GM18909 (cell line): ENCODE data around the gene TFDP2.
"Not testable (repeated sequence)": the region's sequence is repeated elsewhere in the genome, so short reads cannot be mapped to it uniquely, and the experiment has no call there.

ENCODE experiments used
- ATAC-seq: cut with Tn5 transposase; IDR thresholded peaks from one replicate; pipeline ENCODE4 v1.9.1; 2021; ENCODE audit warnings: mild to moderate bottlenecking; ENCODE audit not compliant: unreplicated experiment, poor library complexity

The TFDP2 gene

GRCh38 chr3:142129516-142130171 is 19.7 kb downstream of the TFDP2 start:
- ATAC-seq = no peak

GRCh38 chr3:142127941-142128658 is 21.2 kb downstream of the TFDP2 start:
- ATAC-seq = no peak

DNA sequence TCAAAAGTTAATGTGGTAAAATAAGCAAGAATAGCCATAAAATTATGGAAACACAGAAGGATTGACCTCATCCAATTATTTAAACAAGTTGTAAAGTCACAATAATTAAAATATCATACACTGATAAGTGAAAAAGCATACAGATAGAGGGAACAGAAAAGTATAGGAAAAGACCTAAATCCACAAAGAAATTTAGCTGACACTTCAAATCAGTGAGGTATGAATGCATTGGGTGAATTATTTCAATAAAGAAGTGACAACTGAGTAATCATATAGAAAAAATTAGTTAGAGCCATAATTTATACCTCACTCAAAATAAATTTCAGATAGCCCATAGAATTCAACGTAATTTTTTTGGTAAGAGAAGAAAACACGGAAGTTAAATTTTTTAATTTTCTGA is 25.1 kb downstream of the TFDP2 start:
- ATAC-seq = no peak

- no peak for ATAC-seq
Measured at GRCh38 chr3:142120707-142121106, 28.6 kb downstream of the TFDP2 start.

- no peak for ATAC-seq
Measured at GRCh38 chr3:142118911-142119310, 30.4 kb downstream of the TFDP2 start.

GRCh38 chr3:142117056-142117851 is 32.1 kb downstream of the TFDP2 start:
- ATAC-seq = no peak

DNA sequence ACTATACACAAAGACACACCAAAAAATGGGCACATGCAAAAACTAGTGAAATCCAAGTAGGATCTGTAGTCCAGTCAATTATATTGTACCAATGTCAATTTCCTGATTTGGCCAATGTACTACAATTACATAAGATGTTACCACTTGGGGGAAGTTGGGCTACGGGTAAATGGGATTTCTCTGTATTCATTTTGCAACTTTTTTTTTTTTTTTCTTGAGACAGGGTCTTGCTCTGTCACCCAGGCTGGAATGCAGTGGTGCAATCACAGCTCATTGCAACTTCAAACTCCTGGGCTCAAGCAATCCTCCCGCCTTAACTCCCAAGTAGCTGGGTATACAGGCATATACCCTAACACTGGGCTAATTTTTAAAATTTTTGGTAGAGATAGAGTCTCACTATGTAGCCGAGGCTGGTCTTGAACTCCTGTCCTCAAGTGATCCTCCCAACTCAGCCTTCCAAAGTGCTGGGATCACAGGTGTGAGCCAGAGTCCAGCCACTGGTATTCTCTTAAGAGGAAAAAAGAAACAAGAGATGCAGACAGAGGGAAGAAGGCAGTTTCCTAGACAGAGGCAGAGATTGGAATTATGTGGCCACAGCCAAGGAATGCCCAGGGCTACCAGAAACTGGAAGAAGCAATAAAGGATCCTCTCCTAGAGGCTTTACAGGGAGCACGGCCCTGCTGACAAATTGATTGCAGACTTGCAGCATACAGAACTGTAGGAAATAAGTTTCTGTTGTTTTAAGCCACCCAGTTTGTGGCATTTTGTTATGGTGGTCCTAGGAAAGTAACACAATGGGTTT is 33.3 kb downstream of the TFDP2 start:
- no peak for ATAC-seq

GRCh38 chr3:142112601-142113000 is 36.7 kb downstream of the TFDP2 start:
- no peak for ATAC-seq

- no peak for ATAC-seq
Measured at GRCh38 chr3:142106548-142106947, 42.8 kb downstream of the TFDP2 start.

DNA sequence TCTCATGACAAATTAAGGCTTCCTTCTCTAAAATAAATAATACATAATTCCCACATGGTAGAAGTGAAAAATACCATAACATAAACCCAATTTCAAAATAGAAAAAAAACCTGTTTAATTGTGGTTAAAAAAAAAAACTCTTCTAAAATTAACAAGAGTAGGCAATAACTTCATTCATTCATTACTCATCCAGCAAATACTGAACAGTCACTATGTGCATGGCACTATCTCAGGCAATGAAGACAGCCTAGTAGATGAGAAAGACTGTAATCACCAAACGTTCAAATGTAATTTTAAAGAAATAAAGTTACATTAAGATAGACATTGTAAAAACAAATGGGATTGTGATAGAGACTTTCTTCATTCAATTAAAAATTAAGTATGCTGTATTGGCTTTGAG is 43.4 kb downstream of the TFDP2 start:
- ATAC-seq = no peak

DNA sequence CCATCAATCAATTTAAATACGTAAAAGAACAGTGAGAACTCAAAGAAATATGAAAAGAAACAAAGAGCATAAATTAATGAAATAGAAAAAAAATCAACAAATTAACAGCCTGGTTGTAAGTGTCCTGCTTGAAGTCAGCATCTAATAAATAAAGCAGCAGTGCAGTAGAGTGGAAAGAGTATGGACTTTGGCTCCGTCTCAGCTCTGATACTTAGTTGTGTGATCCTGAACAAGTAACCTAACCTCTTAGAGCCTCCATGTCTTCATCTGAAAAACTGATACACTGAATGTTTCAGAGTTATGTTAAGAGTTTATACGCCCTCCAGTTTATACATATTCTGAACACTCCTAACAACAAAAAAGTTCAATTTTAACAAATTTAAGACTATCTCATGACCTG is 44.6 kb downstream of the TFDP2 start:
- ATAC-seq = no peak

GRCh38 chr3:142098964-142099363 is 50.4 kb downstream of the TFDP2 start:
- ATAC-seq = no peak

DNA sequence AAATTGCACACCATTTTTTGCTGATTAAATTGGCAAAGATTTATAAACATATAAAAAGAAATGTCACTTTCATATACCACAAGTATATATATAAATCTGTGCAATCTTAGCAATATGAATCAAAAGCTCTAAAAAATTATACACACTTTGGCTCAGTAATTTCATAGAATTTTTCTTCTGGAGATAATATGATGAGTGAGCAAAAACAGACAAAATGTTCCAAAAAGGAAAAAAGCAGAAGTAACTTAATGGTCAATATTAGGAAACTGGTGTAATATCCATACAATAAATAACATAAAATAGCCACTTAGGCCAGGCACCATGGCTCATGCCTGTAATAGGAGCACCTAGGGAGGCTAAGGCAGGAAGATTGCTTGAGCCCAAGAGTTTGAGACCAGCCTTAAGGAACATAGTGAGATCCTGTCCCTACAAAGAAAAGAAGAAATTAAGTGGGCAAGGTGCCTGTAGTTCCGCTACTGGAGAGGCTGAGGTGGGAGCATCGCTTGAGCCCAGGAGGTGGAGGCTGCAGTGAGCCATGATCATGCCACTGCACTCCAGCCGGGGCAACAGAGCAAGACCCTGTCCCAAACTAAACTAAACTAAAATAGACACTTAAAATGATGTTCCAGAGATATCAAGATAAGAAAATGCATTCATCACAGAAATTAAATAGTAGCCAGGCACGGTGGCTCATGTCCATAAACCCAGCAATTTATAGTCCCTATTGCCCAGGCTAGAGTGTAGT is 52.1 kb downstream of the TFDP2 start:
- ATAC-seq = no peak

DNA sequence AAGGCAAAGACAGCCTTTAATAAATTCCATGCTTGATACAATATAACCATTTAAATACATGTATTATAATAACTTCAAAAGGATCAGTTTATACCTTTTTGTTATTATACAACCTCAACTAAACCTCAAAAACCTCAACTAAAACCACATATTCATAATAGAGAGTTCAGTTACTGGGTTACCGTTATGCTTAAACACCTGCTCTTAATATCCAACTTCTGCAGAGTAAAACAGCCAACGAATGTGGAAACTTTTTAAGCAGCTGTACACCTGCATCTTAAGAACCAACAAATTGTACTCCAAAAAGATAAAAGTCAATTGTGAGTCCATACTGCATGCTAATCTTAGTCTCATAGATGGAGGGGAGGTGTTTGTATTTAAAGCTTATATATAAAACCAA is 53.5 kb downstream of the TFDP2 start:
- ATAC-seq = no peak

- ATAC-seq = not testable (repeated sequence)
Measured at GRCh38 chr3:142088925-142089324, 60.4 kb downstream of the TFDP2 start.

DNA sequence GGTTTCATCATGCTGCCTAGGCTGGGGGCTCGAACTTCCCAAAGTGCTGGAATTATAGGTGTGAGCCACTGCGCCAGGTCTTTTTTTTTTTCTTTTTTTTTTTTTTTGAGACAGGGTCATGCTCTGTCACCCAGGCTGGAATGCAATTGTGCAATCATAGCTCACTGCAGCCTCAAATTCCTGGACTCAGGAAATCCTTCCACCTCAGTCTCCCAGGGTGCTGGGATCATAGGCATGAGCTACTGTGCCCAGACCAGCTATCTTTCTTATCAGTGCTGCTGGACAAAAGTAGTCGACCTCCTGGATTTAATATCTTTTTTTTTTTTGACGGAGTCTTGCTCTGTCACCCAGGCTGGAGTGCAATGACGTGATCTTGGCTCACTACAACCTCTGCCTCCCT is 60.8 kb downstream of the TFDP2 start:
- ATAC-seq = no peak

DNA sequence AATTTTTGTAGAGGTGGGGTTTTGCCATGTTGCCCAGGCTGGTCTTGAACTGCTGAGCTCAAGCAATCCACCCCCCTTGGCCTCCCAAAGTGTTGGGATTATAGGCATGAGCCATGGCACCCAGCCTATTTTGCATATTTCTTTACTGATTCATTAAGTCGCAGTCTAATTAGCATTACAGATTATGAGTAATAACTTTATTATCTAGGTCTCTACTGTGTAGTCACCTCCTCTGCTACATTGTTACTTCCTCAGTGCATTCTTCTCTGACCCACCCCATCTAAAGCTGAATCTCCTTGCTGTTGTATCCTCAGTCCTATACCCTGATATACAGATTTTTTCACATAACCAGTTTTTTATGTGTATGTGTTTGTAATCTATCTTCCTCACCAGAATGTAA is 61.7 kb downstream of the TFDP2 start:
- ATAC-seq = no peak

DNA sequence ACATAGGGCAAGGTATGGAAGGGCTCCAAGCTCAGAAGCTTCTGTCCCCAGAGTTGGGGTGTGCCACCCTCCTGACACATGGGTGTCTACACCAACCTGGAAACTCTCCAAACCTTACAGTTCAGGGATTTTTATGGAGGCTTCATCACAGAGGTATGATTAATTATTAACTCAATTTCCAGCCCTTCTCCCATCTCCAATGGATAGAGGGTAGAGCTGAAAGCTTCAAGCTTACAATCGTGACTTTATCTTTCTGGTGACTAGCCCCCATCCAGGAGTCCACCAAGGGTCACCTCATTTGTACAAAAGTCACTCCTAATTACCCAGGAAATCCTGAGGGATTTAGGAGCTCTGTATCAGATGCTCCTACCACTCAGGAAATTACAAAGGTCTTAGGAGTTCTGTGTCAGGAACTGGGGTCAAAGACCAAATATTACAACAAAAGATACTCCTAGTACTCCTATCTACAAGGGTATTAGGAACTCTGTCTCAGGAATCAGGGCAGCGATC is 62.7 kb downstream of the TFDP2 start:
- ATAC-seq = no peak

- ATAC-seq = no peak
Measured at GRCh38 chr3:142081178-142081577, 68.2 kb downstream of the TFDP2 start.
